Activated effector memory CD4-positive, alpha-beta T cell treated with Interleukin-2 at 50 U/mL for 16 hours (primary cell): ENCODE measurements around the gene FPR2.

Source experiments
- DNase-seq: peaks from one replicate; pipeline ENCODE4 v3.0.0-alpha.2; 2020

Gene FPR2

GRCh38 chr19:51807925-51808324, 46.9 kb downstream of the FPR2 start:
- no peak for DNase-seq

- no peak for DNase-seq
Observed at GRCh38 chr19:51808333-51808986, 47.5 kb downstream of the FPR2 start.

GRCh38 chr19:51809787-51810186, 48.8 kb downstream of the FPR2 start:
- no peak for DNase-seq

GRCh38 chr19:51810223-51810622, 49.2 kb downstream of the FPR2 start:
- DNase-seq = no peak

GRCh38 chr19:51811344-51811743, 50.4 kb downstream of the FPR2 start:
- no peak for DNase-seq

- DNase-seq = no peak
Observed at GRCh38 chr19:51815043-51815442, 54.1 kb downstream of the FPR2 start.

- no peak for DNase-seq
Observed at GRCh38 chr19:51816711-51817110, 55.7 kb downstream of the FPR2 start.

- no peak for DNase-seq
Observed at GRCh38 chr19:51820011-51820410, 59.0 kb downstream of the FPR2 start.
